ENCODE data around the gene ZNF202.
"Not testable (repeated sequence)": the region's sequence is repeated elsewhere in the genome, so short reads cannot be mapped to it uniquely, and the experiment has no call there.

ZNF202 gene

GRCh38 chr11:123741159-123742030, at the start of gene ZNF202:
TSS of gene ZNF202 (minus strand) at chr11:123741660. CDS start at chr11:123730888, 10,772 bp downstream.
- DNase-seq, result peak; percentile 85

GRCh38 chr11:123783536-123783935, 42.1 kb upstream of the ZNF202 start:
- no peak for DNase-seq

- no peak for DNase-seq
Measured at GRCh38 chr11:123778511-123778910, 37.1 kb upstream of the ZNF202 start.

GRCh38 chr11:123775715-123776549, 34.5 kb upstream of the ZNF202 start:
- DNase-seq, result no peak

GRCh38 chr11:123775289-123775688, 33.8 kb upstream of the ZNF202 start:
- no peak for DNase-seq

- DNase-seq, result no peak
Measured at GRCh38 chr11:123773959-123774358, 32.5 kb upstream of the ZNF202 start.

- DNase-seq, result no peak
Measured at GRCh38 chr11:123773026-123773425, 31.6 kb upstream of the ZNF202 start.

GRCh38 chr11:123771664-123772063, 30.2 kb upstream of the ZNF202 start:
- no peak for DNase-seq

- DNase-seq, result no peak
Measured at GRCh38 chr11:123770712-123771111, 29.3 kb upstream of the ZNF202 start.

GRCh38 chr11:123765601-123766000, 24.1 kb upstream of the ZNF202 start:
- DNase-seq, result no peak

GRCh38 chr11:123762422-123762821, 21.0 kb upstream of the ZNF202 start:
- DNase-seq, result no peak

GRCh38 chr11:123760894-123761293, 19.4 kb upstream of the ZNF202 start:
- no peak for DNase-seq

- DNase-seq, result no peak
Measured at GRCh38 chr11:123757976-123758375, 16.5 kb upstream of the ZNF202 start.

GRCh38 chr11:123755813-123756212, 14.4 kb upstream of the ZNF202 start:
- DNase-seq, result no peak

GRCh38 chr11:123755344-123755743, 13.9 kb upstream of the ZNF202 start:
- no peak for DNase-seq

GRCh38 chr11:123754101-123754568, 12.7 kb upstream of the ZNF202 start, which contains the start of gene OR6X1:
TSS of gene OR6X1 (minus strand) at chr11:123754518. CDS start at chr11:123754518, 0 bp downstream.
- DNase-seq, result no peak

- no peak for DNase-seq
Measured at GRCh38 chr11:123753110-123753509, 11.7 kb upstream of the ZNF202 start.

- DNase-seq, result no peak
Measured at GRCh38 chr11:123751781-123752180, 10.3 kb upstream of the ZNF202 start.

- DNase-seq, result not testable (repeated sequence)
Measured at GRCh38 chr11:123748349-123748748, 6.9 kb upstream of the ZNF202 start.

- DNase-seq, result no peak
Measured at GRCh38 chr11:123745764-123746451, 4.4 kb upstream of the ZNF202 start.

GRCh38 chr11:123742724-123743120, 1.3 kb upstream of the ZNF202 start:
- DNase-seq, result no peak

GRCh38 chr11:123742031-123742723, 717 bp upstream of the ZNF202 start:
- DNase-seq, result peak; percentile 33

Measured in NCI-H510A treated with DMSO at 0.1 percent for 48 hours (cell line).